Spleen (tissue), 7 donors: ENCODE measurements around the gene USP30.
"Not testable (repeated sequence)": the region's sequence is repeated elsewhere in the genome, so short reads cannot be mapped to it uniquely, and the experiment has no call there.

Experiments used
- CTCF ChIP-seq, 11 experiments: fragments of 200-600 bp in 7 of 11; fragments of 450-650 bp in 4 of 11; sonication (generic) in 4 of 11; IDR thresholded peaks in 8 of 11; conservative IDR thresholded peaks in 3 of 11; 1 replicate in 7 of 11; 2 replicates in 4 of 11; pipeline versions ENCODE4 v1.4.0 to v1.8.0; 2016 to 2021; ENCODE audit warnings: antibody characterized with exemption in 11 of 11, inconsistent platforms in 4 of 11, mild to moderate bottlenecking in 1 of 11
- POLR2A ChIP-seq, 3 donors: fragments of 450-650 bp; IDR thresholded peaks; one replicate each; pipeline ENCODE4 v1.5.1; 2017; ENCODE audit warnings: antibody characterized with exemption in 3 of 3, mild to moderate bottlenecking in 1 of 3
- donor health status: DM: no; HTN: no; CAD: no; lungs with moderate emphysema.
- donor health status: DM: no; HTN: no; CAD: no.
- donor health status: DM: no; HTN: no; CAD: no.

GRCh38 chr12:109048706-109049105 is 3.7 kb upstream of the USP30 start:
- not testable (repeated sequence) for TF ChIP-seq CTCF (IDR thresholded peaks at IDR 0.05 in 8 of 11, conservative IDR thresholded peaks at IDR 0.05 in 3 of 11); POLR2A (IDR thresholded peaks at IDR 0.05)
